Measurements from ENCODE around the gene ATOSA.

- TF ChIP-seq POLR2A (IDR thresholded peaks at IDR 0.05; ENCODE audit: extremely low read depth, insufficient read length) (no peak), CTCF (IDR thresholded peaks at IDR 0.05; ENCODE audit: low read depth, low read length) (no peak), MAX (IDR thresholded peaks at IDR 0.05; ENCODE audit: low read depth, low read length) (no peak), MYC (IDR thresholded peaks at IDR 0.05; ENCODE audit: low read depth, low read length) (no peak)
Observed at GRCh38 chr15:52670087-52670486, 9.1 kb downstream of the ATOSA start.
